HFF-Myc (cell line): ENCODE measurements around the gene RNF149.

Source experiments
- DNase-seq: peaks from one replicate; pipeline ENCODE4 v3.0.0-alpha.2; 2011; ENCODE audit warnings: low read depth; ENCODE audit errors: extremely low read depth
- H3K4me3 ChIP-seq: replicated peaks from 2 replicates; pipeline ENCODE4 v1.5.1; 2011; ENCODE audit warnings: low read depth, mild to moderate bottlenecking, control low read depth, low read length
- TF ChIP-seq, protein P1 (sequence below): IDR thresholded peaks from 2 replicates; pipeline ENCODE4 v1.5.1; 2012; ENCODE audit warnings: mild to moderate bottlenecking, low read depth, low read length, control low read depth; ENCODE audit errors: missing control alignments

The RNF149 gene

DNA sequence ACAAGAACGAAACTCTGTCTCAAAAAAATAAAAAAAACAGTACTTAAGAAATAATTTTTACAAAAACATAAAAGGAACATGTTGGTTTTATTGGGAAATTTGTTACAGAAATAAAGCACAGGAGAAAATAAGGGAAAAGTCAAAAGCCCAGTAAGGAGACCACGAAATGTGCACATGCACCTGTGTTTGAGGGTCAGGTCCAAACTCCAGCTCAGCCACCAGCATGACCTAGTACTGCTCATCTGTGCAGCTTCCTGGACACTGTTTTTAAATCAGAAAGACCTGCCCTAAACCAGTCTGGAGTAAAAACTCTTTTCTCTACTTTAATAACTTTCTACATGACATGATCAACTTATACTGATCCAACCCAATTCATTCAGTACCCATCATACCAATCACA is 21.2 kb downstream of the RNF149 start:
- no peak overlapping the region for H3K4me3 ChIP-seq
- no peak for DNase-seq
- TF ChIP-seq, protein P1, sequence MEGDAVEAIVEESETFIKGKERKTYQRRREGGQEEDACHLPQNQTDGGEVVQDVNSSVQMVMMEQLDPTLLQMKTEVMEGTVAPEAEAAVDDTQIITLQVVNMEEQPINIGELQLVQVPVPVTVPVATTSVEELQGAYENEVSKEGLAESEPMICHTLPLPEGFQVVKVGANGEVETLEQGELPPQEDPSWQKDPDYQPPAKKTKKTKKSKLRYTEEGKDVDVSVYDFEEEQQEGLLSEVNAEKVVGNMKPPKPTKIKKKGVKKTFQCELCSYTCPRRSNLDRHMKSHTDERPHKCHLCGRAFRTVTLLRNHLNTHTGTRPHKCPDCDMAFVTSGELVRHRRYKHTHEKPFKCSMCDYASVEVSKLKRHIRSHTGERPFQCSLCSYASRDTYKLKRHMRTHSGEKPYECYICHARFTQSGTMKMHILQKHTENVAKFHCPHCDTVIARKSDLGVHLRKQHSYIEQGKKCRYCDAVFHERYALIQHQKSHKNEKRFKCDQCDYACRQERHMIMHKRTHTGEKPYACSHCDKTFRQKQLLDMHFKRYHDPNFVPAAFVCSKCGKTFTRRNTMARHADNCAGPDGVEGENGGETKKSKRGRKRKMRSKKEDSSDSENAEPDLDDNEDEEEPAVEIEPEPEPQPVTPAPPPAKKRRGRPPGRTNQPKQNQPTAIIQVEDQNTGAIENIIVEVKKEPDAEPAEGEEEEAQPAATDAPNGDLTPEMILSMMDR, result no peak

DNA sequence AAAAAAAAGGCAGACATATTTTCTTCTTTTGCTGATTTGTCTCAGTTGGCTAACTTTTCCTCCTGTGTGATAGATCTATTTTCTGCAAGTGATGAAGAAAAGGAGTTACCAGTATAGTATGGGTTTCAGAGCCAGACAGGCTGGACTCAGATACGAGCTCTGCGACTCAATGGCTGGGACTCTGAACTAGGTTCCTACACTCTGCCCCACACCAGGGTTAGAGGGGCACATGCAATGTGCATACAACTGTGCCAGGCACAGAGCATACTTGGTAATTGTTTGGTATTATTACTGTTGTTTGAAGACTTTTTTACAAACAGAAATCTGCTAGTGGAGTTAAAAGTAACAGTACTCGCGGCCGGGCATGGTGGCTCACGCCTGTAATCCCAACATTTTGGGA is 21.8 kb downstream of the RNF149 start:
- H3K4me3 ChIP-seq, result no peak overlapping the region
- DNase-seq, result no peak
- TF ChIP-seq, protein P1, result no peak

DNA sequence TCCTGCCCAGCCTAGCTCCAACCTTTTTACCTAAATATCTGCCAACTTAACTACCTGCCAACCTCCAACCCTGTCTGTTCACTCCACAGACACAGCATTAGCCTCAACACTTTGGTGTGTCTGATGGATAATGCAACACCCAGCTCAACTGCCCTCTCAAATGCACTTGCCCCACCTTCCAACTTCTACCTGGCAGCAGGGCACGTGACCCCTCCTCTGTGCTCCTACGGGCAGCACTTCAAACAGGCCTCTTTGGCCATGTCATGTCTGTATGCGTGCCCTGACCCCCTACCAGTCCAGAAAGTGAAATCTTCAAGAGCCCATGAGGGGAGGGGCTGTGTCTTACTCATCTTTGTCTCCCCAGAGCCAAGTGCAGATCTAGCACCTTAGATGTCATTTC is 25.5 kb downstream of the RNF149 start:
- DNase-seq, result no peak
- no peak overlapping the region for H3K4me3 ChIP-seq
- TF ChIP-seq, protein P1, result no peak

DNA sequence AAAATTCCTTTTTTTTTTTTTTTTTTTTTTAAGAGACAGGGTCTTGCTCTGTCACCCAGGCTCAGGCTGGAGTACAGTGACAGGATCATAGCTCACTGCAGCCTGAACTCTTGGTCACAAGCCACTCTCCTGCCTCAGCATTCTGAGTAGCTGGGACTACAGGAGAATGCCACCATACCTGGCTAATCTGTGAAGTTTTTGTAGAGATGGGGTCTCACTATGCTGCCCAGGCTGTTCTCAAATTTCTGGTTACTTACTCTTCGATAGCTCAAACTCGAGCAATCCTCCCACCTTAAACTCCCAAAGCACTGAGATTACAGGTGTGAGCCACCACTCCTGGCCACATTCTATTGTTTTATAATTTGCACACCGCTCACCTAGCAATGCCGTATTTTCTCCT is 27.0 kb downstream of the RNF149 start:
- no peak overlapping the region for H3K4me3 ChIP-seq
- no peak for DNase-seq
- TF ChIP-seq, protein P1, result no peak

DNA sequence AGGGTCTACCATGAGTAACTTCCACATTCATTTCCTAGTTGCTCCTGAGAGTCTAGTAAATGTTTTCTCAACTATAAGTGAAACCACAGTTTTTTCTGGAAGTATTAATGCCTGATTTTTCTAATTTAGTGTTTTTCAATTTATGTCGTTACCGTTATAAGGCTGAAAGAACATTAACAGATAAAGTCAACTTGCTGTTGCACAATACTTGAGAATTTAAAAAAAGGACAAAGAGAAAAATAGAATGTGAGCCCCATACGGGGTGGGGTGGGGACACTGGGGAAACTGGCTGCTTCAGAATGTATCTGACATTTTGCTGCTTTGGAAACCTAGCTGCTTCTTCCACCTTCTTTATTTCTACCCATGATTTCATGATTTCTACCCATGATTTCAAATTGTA is 29.6 kb downstream of the RNF149 start:
- DNase-seq, result no peak
- no peak overlapping the region for H3K4me3 ChIP-seq
- TF ChIP-seq, protein P1, result no peak

DNA sequence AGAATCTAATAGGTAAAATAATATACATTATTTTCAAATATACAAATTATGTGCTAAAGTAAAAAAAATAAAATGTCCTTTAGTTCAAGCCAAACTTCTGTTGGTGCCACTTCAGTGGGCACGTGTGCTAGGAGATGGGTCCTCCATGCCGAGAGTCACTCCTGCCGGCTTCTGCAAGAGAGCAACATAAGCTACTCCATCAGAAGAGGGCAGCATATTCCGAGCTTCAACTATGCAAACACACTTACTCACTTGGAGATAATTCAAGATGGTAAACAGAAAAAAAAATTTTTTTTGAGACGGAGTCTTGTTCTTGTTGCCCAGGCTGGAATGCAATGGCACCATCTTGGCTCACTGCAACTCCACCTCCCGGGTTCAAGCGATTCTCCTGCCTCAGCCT is 31.4 kb downstream of the RNF149 start:
- no peak for DNase-seq
- TF ChIP-seq, protein P1, result no peak
- no peak overlapping the region for H3K4me3 ChIP-seq

DNA sequence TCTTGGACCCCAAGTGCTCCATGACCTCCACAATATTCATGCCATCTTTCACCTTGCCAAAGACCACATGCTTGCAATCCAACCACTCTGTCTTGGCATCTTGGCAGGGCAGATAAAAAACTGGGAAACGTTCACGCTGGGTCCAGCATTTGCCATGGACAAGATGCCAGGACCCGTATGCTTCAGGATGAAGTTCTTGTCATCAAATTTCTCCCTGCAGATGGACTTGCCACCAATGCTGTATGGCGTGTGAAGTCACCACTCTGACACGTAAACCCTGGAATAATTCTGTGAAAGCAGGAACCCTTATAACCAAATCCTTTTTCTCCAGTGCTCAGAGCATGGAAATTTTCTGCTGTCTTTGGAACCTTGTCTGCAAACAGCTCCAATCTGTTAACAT is 34.4 kb downstream of the RNF149 start:
- no peak for DNase-seq
- TF ChIP-seq, protein P1, result no peak
- H3K4me3 ChIP-seq, result no peak overlapping the region
